ENCODE data around the gene FNDC3A.

DNA sequence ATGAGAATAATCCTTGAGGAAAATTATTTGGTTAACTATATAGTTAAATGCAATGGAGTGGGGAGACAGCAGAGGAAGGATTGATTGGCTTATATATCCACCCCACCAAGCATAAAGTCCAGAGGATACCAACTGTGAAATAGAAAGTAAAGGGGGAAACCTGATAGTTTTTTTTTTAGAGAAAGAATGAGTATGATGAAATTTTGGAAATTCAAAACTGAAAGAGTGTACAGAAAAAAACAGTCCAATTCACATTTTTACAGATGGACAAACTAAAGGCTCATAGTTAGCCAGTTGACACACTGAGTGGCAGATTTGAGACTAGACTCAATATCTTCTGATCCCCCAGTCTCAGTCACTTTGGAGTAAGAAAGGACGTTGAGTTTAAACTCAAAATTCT is 51.1 kb downstream of the FNDC3A start:
- TF ChIP-seq, protein P1, sequence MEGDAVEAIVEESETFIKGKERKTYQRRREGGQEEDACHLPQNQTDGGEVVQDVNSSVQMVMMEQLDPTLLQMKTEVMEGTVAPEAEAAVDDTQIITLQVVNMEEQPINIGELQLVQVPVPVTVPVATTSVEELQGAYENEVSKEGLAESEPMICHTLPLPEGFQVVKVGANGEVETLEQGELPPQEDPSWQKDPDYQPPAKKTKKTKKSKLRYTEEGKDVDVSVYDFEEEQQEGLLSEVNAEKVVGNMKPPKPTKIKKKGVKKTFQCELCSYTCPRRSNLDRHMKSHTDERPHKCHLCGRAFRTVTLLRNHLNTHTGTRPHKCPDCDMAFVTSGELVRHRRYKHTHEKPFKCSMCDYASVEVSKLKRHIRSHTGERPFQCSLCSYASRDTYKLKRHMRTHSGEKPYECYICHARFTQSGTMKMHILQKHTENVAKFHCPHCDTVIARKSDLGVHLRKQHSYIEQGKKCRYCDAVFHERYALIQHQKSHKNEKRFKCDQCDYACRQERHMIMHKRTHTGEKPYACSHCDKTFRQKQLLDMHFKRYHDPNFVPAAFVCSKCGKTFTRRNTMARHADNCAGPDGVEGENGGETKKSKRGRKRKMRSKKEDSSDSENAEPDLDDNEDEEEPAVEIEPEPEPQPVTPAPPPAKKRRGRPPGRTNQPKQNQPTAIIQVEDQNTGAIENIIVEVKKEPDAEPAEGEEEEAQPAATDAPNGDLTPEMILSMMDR (conservative IDR thresholded peaks at IDR 0.05 in 1 of 2, IDR thresholded peaks at IDR 0.05 in 1 of 2; ENCODE audit: extremely low read depth in 1 of 2, insufficient read depth in 1 of 2, low read depth in 1 of 2, low read length in 2 of 2), result no peak
- TF ChIP-seq EZH2 (IDR thresholded peaks at IDR 0.05; ENCODE audit: borderline replicate concordance, low read length), result no peak
